ELR (cell line): Measurements from ENCODE around the gene KCNG1.
A peak's percentile ranks its signal among the peaks of the same experiment; 100 is the strongest.

Source experiments
- DNase-seq: peaks from one replicate; pipeline ENCODE4 v3.0.0-alpha.2; 2015; ENCODE audit warnings: low read depth

KCNG1 gene

GRCh38 chr20:51034988-51035656 is 12.2 kb upstream of the KCNG1 start:
- DNase-seq: no peak

- no peak for DNase-seq
Measured at GRCh38 chr20:51034476-51034875, 11.6 kb upstream of the KCNG1 start.

GRCh38 chr20:51029963-51030920 is 7.3 kb upstream of the KCNG1 start:
- DNase-seq: no peak

GRCh38 chr20:51029556-51029955 is 6.6 kb upstream of the KCNG1 start:
- no peak for DNase-seq

- DNase-seq: peak; percentile 12
Measured at GRCh38 chr20:51028616-51029212, 5.8 kb upstream of the KCNG1 start.

GRCh38 chr20:51027035-51027795 is 4.3 kb upstream of the KCNG1 start:
- DNase-seq: no peak

- no peak for DNase-seq
Measured at GRCh38 chr20:51026269-51026668, 3.4 kb upstream of the KCNG1 start.

- DNase-seq: no peak
Measured at GRCh38 chr20:51024761-51025160, 1.9 kb upstream of the KCNG1 start.

- DNase-seq: no peak
Measured at GRCh38 chr20:51023617-51024155, 779 bp upstream of the KCNG1 start.

- DNase-seq: peak; percentile 32
Measured at GRCh38 chr20:51022227-51022802, 592 bp downstream of the KCNG1 start.

GRCh38 chr20:51021067-51022025 is 1.6 kb downstream of the KCNG1 start:
- DNase-seq: peak; percentile 63

GRCh38 chr20:51020657-51021056 is 2.2 kb downstream of the KCNG1 start:
- no peak for DNase-seq

- no peak for DNase-seq
Measured at GRCh38 chr20:51019656-51020592, 3.0 kb downstream of the KCNG1 start.

GRCh38 chr20:51017251-51017650 is 5.7 kb downstream of the KCNG1 start:
- DNase-seq: no peak

- DNase-seq: no peak
Measured at GRCh38 chr20:51016521-51016920, 6.4 kb downstream of the KCNG1 start.

GRCh38 chr20:51014797-51015722 is 7.8 kb downstream of the KCNG1 start:
- DNase-seq: peak; percentile 82

- DNase-seq: no peak
Measured at GRCh38 chr20:51013577-51014330, 9.2 kb downstream of the KCNG1 start.
